Measurements from ENCODE around the gene PROM2.

Gene PROM2

GRCh38 chr2:95325026-95325425 is 50.8 kb downstream of the PROM2 start:
- no peak for DNase-seq

GRCh38 chr2:95325590-95326432 is 51.6 kb downstream of the PROM2 start:
- no peak for DNase-seq

DNA sequence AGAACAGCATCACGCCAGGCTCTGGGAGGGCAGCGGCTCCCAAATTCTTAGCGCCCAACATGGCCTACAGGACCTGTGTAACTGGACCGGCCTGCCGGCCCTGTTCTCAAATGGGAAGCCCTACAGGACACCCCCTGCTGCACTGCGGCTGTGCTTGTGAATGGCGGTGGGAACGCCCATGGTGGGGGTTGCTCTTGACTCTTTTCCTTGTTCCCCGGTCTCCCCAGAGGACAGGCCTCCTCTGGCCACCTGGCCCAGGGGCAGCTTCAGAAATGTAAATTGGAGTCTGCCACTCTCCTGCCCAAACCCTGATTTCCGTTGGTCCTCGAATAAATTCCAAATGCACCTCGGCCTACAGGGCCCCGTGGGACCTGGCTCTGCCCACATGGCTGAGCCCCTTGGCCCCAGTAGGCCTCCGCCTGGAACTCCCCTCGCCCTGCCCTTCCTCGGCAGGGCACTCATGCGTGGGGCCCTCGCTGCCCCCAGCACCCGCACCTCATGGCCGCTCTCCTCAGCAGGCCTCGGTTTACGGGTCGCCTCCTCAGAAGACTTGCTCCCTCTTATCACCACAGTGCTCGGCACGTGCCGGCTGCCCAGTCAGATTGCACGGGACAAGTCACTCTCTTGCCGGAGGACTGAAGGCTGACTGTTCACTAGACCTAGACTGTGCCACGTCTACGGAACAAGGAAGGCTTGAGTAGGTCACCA is 52.3 kb downstream of the PROM2 start:
- DNase-seq, result no peak

DNA sequence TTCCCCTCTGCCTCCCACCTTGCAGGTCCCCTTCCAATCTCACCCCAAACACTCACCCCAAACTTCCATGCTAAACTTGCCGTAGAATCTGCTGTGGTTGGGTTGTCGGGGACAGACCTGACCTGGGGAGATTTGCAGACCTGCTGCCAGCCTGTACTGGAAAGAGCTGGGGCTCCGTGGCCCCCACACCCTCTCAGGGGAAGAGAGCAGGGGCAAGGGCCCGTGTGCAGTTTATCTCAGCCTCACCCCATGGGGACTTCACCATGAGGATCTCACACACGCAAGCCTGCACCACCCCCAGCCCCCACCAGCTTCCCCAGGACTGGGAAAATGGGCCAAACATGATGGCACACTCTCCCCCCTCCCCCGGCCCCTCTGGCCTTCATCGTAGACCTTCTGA is 53.6 kb downstream of the PROM2 start:
- DNase-seq, result no peak

GRCh38 chr2:95328358-95329125 is 54.3 kb downstream of the PROM2 start:
- no peak for DNase-seq

DNA sequence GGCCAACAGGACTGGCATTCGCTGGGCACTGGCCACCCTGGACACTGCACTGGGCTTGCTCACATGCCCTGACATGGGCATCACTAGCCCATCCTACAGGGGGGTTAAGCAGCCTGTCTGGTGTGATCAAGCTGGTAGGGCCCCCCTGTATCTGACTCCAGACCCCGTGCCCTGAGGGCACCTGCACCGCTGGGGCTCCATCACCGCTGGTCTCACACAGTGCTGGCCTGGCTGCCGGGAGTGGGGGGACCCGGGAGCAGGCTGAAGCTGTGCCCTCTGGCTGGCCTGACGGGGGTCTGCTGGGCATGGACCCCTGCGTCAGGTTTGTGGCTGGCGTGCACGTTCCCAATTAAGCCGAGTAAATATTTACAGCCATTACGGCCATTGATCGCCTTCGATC is 55.2 kb downstream of the PROM2 start:
- no peak for DNase-seq

DNA sequence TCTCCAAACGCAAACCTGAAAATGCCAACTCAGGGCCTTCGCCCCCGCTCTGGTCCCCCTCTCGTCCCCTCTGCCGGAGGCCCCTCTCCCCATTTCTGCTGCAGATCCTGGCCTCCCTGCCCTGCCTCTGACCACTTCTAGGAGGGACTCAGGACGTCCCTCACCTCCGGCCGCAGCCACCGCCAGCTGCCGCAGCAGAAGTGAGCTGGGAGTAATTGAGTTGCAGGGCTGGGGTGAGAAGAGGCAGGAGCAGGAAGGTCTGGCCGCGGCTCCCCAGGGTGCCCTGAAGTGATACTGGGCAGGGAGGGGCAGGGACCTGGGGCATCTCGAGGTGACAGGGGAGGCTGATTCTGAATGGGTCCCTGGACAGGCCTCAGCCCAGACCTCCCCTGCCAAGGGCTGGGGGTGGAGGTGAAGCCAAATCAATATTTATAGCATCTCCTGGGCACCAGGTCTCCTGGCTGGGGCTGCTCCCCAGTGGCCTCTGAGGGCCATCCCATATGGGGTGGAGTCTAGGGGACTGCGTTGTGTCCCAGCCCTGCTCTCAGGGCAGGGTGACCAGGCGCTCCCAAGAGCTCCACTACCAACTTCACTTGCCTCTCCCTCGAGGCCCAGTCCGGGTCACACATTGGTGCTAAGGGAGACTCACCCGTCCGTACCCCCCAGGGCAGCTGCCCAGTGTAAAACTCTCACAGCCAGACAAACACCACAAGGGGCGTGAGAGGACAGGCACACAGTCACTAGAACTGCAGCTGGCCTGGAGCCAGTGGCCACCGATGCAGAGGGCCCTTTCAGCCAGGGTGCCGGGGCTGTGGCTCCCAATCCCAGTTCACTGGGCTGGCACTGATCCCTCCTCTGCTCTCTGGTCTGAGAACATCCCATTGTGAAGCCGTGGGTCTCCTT is 55.9 kb downstream of the PROM2 start:
- DNase-seq, result peak; percentile 17 to 68

DNA sequence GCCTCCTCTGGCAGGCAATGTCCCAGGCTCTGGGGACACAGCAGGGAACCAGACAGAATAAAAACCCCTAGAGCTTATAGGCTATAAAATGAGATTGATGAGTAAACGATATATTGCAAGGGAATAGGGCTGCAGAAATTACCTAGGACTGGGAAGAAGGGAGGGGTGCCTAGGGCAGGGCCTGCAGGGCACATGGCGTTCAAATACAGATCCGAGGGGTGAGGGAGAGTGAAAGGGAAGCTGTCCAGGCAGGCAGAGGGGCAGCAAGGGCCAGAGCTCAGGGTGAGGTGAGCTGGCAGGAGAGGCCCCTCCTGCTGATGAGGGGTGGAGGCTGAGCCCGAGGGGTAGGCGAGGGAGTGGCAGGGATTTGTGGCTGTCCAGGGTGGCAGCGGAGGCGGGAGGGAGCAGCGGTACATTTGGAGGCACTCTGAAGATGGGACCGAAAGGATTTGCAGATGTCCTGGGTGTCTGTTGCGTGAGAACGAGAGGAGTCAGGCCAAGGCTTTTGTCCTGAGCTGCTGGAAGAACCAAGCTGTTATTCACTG is 56.6 kb downstream of the PROM2 start:
- no peak for DNase-seq

DNA sequence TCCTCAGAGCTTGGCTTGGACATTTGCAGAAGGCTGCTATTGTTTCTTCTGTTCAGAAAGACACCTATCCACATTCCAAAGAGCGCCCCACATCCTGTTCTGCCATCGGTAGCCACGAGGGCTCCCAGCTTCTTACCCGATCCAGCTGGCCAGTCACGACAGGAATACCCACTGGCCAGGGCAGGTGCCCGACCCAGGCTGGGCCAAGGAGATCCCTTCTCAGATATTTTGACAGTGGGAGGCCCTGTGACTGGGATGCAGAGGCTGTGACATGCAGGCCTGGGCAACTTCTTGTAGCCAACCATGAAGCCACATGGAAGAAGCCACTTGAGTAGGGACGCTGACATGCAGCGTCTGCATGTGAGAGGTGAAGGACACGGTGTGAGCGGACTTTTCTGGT is 57.4 kb downstream of the PROM2 start:
- no peak for DNase-seq

DNA sequence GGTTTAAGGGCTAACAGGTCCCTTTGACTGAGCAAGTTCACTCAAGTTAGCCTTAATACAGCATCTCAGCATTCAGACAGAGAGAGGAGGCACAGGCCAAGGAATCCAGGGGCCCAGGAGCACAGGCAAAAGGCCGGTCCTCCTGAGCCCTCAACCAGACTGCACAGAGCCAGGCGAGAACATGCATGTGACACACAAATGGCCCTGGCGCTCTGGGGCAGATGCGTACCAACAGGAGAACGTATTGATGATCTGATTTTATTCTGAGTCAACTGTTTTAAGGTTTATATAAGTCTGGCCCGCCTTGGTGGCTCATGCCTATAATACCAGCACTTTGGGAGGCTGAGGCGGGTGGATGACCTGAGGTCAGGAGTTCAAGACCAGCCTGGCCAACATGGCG is 57.8 kb downstream of the PROM2 start:
- no peak for DNase-seq

GRCh38 chr2:95333056-95333455 is 58.8 kb downstream of the PROM2 start:
- no peak for DNase-seq

- DNase-seq, result peak in 1 of 2 experiments; percentile 14
Measured at GRCh38 chr2:95333888-95334338, 59.7 kb downstream of the PROM2 start.

DNA sequence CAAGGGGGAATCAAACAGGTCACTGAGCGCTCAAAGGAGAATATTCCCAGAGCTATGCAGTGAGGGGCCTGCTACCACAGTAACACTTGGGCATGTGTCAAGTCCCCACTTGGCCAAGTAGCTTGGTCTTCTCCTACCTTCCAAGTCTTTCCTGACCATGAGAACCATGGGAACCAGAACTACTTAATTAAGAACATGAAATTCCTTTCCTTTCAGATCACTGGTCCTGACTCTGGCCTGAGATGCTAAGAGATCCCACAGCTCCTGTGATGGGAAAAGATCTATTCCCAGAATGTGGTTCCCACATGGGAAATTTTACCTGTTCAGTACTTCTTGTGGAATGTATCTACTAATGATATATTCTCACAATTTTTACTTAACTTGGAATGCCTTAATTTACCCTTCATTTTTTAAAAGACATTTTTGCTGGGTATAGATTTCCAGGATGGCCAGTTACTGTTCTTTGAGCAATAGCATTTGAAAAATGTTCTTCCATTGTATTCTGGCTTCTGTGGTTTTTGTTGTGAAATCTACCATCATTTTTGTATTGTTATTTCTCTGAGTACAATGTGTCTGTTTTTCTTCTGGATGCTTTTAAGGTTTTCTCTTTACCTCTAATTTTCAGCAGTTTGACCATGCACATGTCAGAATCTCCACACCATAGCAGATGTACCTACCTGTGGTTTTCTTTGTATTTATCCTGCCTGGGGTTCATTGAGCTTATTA is 60.8 kb downstream of the PROM2 start:
- DNase-seq, result no peak

DNA sequence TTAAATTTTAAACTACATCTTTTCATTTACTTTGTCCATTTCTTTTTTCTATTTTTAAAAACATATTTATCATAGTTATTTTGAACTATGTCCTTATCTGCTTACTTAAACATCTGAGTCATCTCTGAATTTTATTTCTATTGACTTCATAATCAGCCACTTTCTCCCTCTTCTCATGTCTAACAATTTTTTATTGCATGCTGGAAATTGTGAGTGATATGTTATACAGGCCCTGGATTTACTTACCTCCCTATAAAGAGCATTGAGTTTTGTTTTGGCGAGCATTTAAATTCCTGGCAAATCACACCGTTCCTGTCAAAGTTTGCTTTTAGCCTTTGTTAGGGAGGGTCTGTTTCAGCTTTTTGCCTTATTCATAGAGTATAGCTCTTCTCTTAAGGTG is 62.2 kb downstream of the PROM2 start:
- no peak for DNase-seq

DNA sequence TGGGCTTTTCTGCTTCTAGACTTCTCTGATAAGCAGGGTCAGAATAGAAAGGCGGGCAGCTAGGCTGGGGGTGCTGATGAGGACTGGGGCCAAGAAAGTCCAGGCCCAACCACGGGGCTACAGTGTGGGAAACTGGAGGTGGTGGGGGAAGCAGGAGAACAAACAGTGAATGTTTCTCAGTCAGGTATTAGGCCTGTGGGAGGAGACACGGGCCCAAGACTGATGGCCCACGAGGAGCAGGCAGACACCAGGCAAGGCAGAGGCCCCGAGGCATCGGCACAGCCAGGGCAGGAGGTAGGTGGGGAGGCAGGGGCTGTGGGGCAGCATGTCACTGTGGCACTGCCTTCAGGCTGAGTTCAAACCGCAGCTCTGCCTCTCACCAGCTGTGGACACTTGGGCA is 63.6 kb downstream of the PROM2 start:
- no peak for DNase-seq

All from SHP77 (cell line).